ENCODE measurements around the gene EVA1B.

DNA sequence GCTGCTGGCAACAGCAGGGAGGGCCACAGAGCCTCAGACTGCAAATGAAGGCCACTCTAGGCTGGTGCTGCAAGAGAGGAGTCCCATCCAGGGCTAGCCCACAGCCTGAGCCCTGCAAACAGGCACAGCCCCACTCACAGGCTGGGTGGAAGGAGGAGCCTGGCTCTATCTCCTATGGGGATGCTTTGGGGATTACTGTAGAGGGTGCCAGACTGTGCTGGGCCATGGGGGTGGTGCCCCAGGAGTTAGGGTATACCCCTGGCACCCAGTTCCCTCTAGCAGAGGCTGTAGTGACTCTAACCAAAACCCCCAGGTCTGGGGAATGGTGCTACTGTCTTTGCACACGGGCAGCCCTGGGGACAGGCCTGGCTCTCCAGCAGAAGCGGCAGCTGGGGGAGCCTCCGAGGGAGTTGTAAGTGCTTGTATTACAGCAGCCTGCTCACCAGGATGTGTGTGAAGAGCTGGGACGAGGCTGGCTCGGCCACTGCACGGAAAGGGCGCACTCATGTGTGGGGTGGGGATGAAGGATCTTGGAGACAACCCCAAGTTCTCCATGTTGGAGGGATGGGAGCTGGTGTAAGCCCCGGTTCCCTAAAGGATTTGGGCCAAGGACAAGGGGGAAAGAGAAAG lies 23.4 kb upstream of the EVA1B start:
- TF ChIP-seq CTCF (IDR thresholded peaks at IDR 0.05) (no peak), EP300 (IDR thresholded peaks at IDR 0.05; ENCODE audit: low read depth) (no peak), POLR2AphosphoS5 (IDR thresholded peaks at IDR 0.05) (no peak), POLR2A (IDR thresholded peaks at IDR 0.05) (no peak)

All from transverse colon (tissue), 4 donors.